ENCODE data around the gene MIPEP.

- peak; percentile 88 for TF ChIP-seq CTCF (IDR thresholded peaks at IDR 0.05; ENCODE audit: low read depth, low read length)
- no peak for TF ChIP-seq EZH2phosphoT487 (IDR thresholded peaks at IDR 0.05; ENCODE audit: low read depth)
Observed at GRCh38 chr13:23715762-23716235, 173.4 kb downstream of the MIPEP start.
